B cell (primary cell): ENCODE data around the gene ADIPOR1. TPM values are rescaled to one million over a fixed set of nuclear protein-coding genes. Genes with fewer than 3 reads are reported as not detected.

Experiments used
- ATAC-seq: fragments of 200-7000 bp; cut with Tn5 transposase; one replicate; pipeline ENCODE4 v1.10.0; 2021; ENCODE audit warnings: low read depth, mild to moderate bottlenecking, moderate number of reproducible peaks, moderate library complexity
- CTCF ChIA-PET: fragments of 350-600 bp; sonication (Branson Sonifier 250); formaldehyde crosslinking; loops from one replicate; lab custom pipeline; 2021; ENCODE audit warnings: antibody characterized with exemption, inconsistent platforms; lab: Charles Lee
- POLR2A ChIA-PET: fragments of 350-600 bp; sonication (Branson Sonifier 250); formaldehyde crosslinking; loops from one replicate; lab custom pipeline; 2021; ENCODE audit warnings: antibody characterized with exemption; lab: Charles Lee
- DNase-seq: peaks from one replicate; pipeline ENCODE4 v3.0.0; 2013
- H2AFZ ChIP-seq: 2 replicates; pipeline ENCODE4 v1.6.1; 2012; ENCODE audit warnings: mild to moderate bottlenecking, low read depth, low read length; ENCODE audit not compliant: insufficient read depth, poor library complexity, severe bottlenecking
- H3K27ac ChIP-seq, 2 donors: 1 replicate in 1 of 2; 2 replicates in 1 of 2; pipeline ENCODE4 v1.5.1; 2012 to 2013; ENCODE audit warnings: low read length in 2 of 2, mild to moderate bottlenecking in 2 of 2, moderate library complexity in 1 of 2
- H3K27me3 ChIP-seq, 4 experiments: fragments of 200-600 bp in 1 of 4; sonication (generic) in 1 of 4; replicated peaks in 1 of 4; 1 replicate in 2 of 4; 2 replicates in 2 of 4; pipeline versions ENCODE4 v1.6.1 to v1.7.0; 2013 to 2016; ENCODE audit warnings: low read length in 3 of 4, mild to moderate bottlenecking in 2 of 4, mixed read lengths in 1 of 4, moderate library complexity in 1 of 4; ENCODE audit not compliant: insufficient read depth in 4 of 4, control insufficient read depth in 3 of 4; ENCODE audit errors: control extremely low read depth in 1 of 4
- H3K36me3 ChIP-seq, 2 experiments: replicated peaks in 1 of 2; 1 replicate in 1 of 2; 2 replicates in 1 of 2; pipeline versions ENCODE4 v1.6.1 to v1.7.1; 2013; ENCODE audit warnings: low read length in 1 of 2; ENCODE audit not compliant: insufficient read depth in 2 of 2, control insufficient read depth in 1 of 2; ENCODE audit errors: control extremely low read depth in 1 of 2, extremely low read depth in 1 of 2
- H3K4me1 ChIP-seq, 2 donors: fragments of 200-600 bp in 1 of 2; sonication (generic) in 1 of 2; 1 replicate in 1 of 2; 2 replicates in 1 of 2; pipeline versions ENCODE4 v1.5.1 to v1.6.1; 2013 to 2017; ENCODE audit warnings: low read length in 2 of 2; ENCODE audit not compliant: control insufficient read depth in 2 of 2, insufficient read depth in 2 of 2
- H3K4me2 ChIP-seq: replicated peaks from 2 replicates; pipeline ENCODE3; 2012; ENCODE audit warnings: mild to moderate bottlenecking, low read depth, low read length; ENCODE audit not compliant: poor library complexity, severe bottlenecking
- H3K4me3 ChIP-seq, 5 experiments: fragments of 200-600 bp in 1 of 5; sonication (generic) in 1 of 5; 1 replicate in 3 of 5; 2 replicates in 2 of 5; pipeline versions ENCODE4 v1.5.1 to v1.7.0; 2011 to 2016; ENCODE audit warnings: low read length in 4 of 5, mild to moderate bottlenecking in 4 of 5, low read depth in 2 of 5, control low read depth in 1 of 5, moderate library complexity in 1 of 5; ENCODE audit not compliant: insufficient read depth in 1 of 5; ENCODE audit errors: control extremely low read depth in 1 of 5, extremely low read depth in 1 of 5
- H3K79me2 ChIP-seq: fragments of 200-600 bp; sonication (generic); one replicate; pipeline ENCODE4 v1.6.0; 2016; ENCODE audit warnings: low read length; ENCODE audit not compliant: control insufficient read depth, insufficient read depth
- H3K9ac ChIP-seq: fragments of 200-600 bp; sonication (generic); 2 replicates; pipeline ENCODE4 v1.6.1; 2017; ENCODE audit warnings: mild to moderate bottlenecking, low read length, moderate library complexity
- H3K9me3 ChIP-seq, 3 donors: one replicate each; pipeline versions ENCODE4 v1.6.1 to v1.7.1; 2013; ENCODE audit warnings: low read length in 2 of 3; ENCODE audit not compliant: control insufficient read depth in 2 of 3, insufficient read depth in 1 of 3; ENCODE audit errors: control extremely low read depth in 1 of 3
- H4K20me1 ChIP-seq: 2 replicates; pipeline ENCODE4 v1.6.0; 2012; ENCODE audit warnings: mild to moderate bottlenecking, low read length; ENCODE audit not compliant: insufficient read depth, control insufficient read depth, poor library complexity, severe bottlenecking
- H3K27ac Mint-ChIP-seq: one replicate; pipeline ENCODE4 v1.8.0; 2021; ENCODE audit warnings: mixed read lengths
- H3K27me3 Mint-ChIP-seq: one replicate; pipeline ENCODE4 v1.8.0; 2021; ENCODE audit warnings: mixed read lengths
- H3K4me1 Mint-ChIP-seq: one replicate; pipeline ENCODE4 v1.8.0; 2021; ENCODE audit warnings: mixed read lengths
- H3K4me3 Mint-ChIP-seq: one replicate; pipeline ENCODE4 v1.8.0; 2021; ENCODE audit warnings: mixed read lengths
- H3K9me3 Mint-ChIP-seq: one replicate; pipeline ENCODE4 v1.8.0; 2022; ENCODE audit warnings: mixed read lengths; ENCODE audit not compliant: insufficient read depth
- EZH2 ChIP-seq: IDR thresholded peaks from 2 replicates; pipeline ENCODE4 v1.6.1; 2012; ENCODE audit warnings: borderline replicate concordance, low read depth, mild to moderate bottlenecking, moderate library complexity, low read length; ENCODE audit not compliant: insufficient read depth, poor library complexity, severe bottlenecking
- WGBS: methylation state at CpG from one replicate; pipeline ENCODE4 v1.1.5; 2013; ENCODE audit warnings: missing lambda C conversion rate; ENCODE audit not compliant: insufficient coverage; 5-methylcytosine and 5-hydroxymethylcytosine counted together
- intact Hi-C: fragments of 100-400 bp; cut with micrococcal nuclease; formaldehyde crosslinking; loops from one replicate; pipeline ENCODE4 v1.10.0; 2022
- polyA plus RNA-seq: library from polyadenylated mRNA; depleted of rRNA; stranded (reverse); fragments of >200 nt; gene quantifications from 2 replicates; pipeline ENCODE4 v1.2.3, GENCODE V29; 2012
- total RNA-seq, 2 donors: library from RNA; stranded (reverse); fragments of 120-200 nt in 1 of 2; gene quantifications; 1 replicate in 1 of 2; 2 replicates in 1 of 2; pipeline versions ENCODE4 v1.2.3 to v1.2.4, GENCODE V29; 2013 to 2022
- TF ChIP-seq, protein P1 (sequence below): fragments of 200-600 bp; IDR thresholded peaks from one replicate; pipeline ENCODE4 v1.8.0; 2022; ENCODE audit warnings: antibody characterized with exemption, mild to moderate bottlenecking

The ADIPOR1 gene
- total and polyA plus RNA-seq, 2 donors (not counting 1 experiment from before 2014, with no cell fraction given): 44.2 to 49.5 TPM

DNA sequence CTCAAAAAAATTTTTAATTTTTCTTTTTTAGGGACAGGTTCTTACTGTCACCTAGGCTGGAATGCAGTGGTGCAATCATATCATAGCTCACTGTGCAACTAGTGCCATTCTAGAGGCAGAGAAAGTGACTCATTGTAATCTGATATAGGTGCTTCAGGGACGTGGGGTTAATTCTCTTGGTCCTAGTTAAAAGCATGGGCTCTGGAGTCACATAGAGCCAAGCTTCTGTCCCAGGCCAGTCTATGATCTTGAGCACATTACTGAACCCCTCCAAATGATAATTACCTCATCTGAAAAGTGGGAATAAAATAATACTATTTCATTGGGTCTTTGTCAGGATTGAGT, 1.1 kb upstream of the ADIPOR1 start:
- CTCF ChIA-PET: interaction anchor here (0.9 to 1.3 kb wide), 2 partner anchors 9 to 208 kb away, joined by 3 to 5 read pairs; no protein-coding TSS in a partner anchor
- no peaks in the 10 kb centered on the region for H3K27me3 ChIP-seq
- peaks cover 4 to 21% of the 10 kb centered on the region in 2 experiments for H3K36me3 ChIP-seq
- no peak for ATAC-seq
- H3K9me3 ChIP-seq: no peaks in the 10 kb centered on the region
- Mint-ChIP-seq H3K27ac (no peak overlapping the region), H3K27me3 (no peaks in the 10 kb centered on the region), H3K4me1 (peaks cover 31% of the 10 kb centered on the region), H3K4me3 (no peak overlapping the region), H3K9me3 (no peaks in the 10 kb centered on the region)
- DNase-seq: no peak
- peaks cover 37% of the 10 kb centered on the region for H4K20me1 ChIP-seq
- no peak overlapping the region for H3K9ac ChIP-seq
- H3K4me3 ChIP-seq: no peak overlapping the region
- no peak overlapping the region for H2AFZ ChIP-seq
- peaks cover 41% of the 10 kb centered on the region for H3K79me2 ChIP-seq
- intact Hi-C loops: loop anchor here (2.0 to 10.0 kb wide), 3 partner anchors 48 to 836 kb away; partner anchors contain the start of genes RABIF, TMEM183A, ZBED6 and ZC3H11A
- H3K27ac ChIP-seq: no peak overlapping the region
- POLR2A ChIA-PET: no interaction called here
- H3K4me1 ChIP-seq: peaks cover 23 to 26% of the 10 kb centered on the region in 2 donors
- H3K4me2 ChIP-seq: no peak overlapping the region
- TF ChIP-seq EZH2: no peak
- TF ChIP-seq, protein P1, sequence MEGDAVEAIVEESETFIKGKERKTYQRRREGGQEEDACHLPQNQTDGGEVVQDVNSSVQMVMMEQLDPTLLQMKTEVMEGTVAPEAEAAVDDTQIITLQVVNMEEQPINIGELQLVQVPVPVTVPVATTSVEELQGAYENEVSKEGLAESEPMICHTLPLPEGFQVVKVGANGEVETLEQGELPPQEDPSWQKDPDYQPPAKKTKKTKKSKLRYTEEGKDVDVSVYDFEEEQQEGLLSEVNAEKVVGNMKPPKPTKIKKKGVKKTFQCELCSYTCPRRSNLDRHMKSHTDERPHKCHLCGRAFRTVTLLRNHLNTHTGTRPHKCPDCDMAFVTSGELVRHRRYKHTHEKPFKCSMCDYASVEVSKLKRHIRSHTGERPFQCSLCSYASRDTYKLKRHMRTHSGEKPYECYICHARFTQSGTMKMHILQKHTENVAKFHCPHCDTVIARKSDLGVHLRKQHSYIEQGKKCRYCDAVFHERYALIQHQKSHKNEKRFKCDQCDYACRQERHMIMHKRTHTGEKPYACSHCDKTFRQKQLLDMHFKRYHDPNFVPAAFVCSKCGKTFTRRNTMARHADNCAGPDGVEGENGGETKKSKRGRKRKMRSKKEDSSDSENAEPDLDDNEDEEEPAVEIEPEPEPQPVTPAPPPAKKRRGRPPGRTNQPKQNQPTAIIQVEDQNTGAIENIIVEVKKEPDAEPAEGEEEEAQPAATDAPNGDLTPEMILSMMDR: no peak
- WGBS: no CpG with 5 or more reads among the region's 1 CpG

DNA sequence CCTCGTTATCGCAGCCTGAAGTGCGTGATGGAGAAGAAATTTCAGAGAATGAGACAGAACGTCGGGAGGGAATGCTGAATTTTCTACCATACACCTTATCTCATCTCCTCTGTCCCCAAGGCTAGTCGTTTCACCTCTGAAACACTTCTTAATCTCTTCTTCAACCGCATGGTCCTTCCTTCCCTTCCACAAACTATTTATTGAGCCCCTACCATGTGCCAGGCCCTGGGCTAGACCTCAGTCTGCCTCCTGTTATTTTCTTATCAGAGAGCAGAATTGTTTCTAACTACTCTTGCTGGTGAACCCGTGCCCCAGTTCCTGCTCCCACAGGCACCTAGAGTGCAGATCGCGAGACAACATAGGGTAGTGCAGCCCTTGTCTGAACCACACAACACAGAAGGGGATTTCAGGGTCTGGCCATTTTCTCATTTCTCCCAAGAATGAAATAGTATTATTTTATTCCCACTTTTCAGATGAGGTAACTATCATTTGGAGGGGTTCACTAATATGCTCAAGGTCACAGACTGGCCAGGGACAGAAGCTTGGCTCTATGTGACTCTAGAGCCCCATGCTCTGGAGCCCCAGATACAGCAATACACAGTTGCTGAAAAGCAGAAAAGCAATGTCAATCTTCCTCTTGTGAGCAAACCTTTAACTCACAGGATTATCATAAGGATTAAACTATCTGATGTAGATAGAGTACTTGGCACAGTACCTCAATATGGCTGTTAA, 598 bp upstream of the ADIPOR1 start:
- Mint-ChIP-seq H3K27me3 (no peaks in the 10 kb centered on the region), H3K9me3 (no peaks in the 10 kb centered on the region), H3K27ac (peak overlapping the region; percentile 86), H3K4me1 (peaks cover 35% of the 10 kb centered on the region), H3K4me3 (peak overlapping the region; percentile 90)
- no peak for DNase-seq
- Histone ChIP-seq H3K36me3 (peaks cover 4 to 18% of the 10 kb centered on the region in 2 experiments), H3K4me2 (peak overlapping the region; percentile 95), H3K9me3 (no peaks in the 10 kb centered on the region), H4K20me1 (peaks cover 42% of the 10 kb centered on the region), H3K79me2 (peaks cover 47% of the 10 kb centered on the region), H3K4me3 (peak overlapping the region; percentile 51 to 93 (median 80)), H3K27ac (peak overlapping the region; percentile 46 to 95), H3K4me1 (peaks cover 23 to 27% of the 10 kb centered on the region in 2 donors), H3K27me3 (no peaks in the 10 kb centered on the region), H3K9ac (peak overlapping the region; percentile 96), H2AFZ (peak overlapping the region; percentile 85)
- TF ChIP-seq, protein P1: no peak
- no peak for TF ChIP-seq EZH2
- ChIA-PET CTCF (interaction anchor here (0.9 to 1.3 kb wide), 2 partner anchors 9 to 207 kb away, joined by 3 to 5 read pairs; no protein-coding TSS in a partner anchor), POLR2A (no interaction called here)
- intact Hi-C loops: loop anchor here (1.0 to 10.0 kb wide), 7 partner anchors 9 to 836 kb away; partner anchors contain the start of genes CYB5R1, KLHL12, PPP1R12B and RABIF
- WGBS: 1% methylated on average over 8 of the region's 10 CpGs
- no peak for ATAC-seq
